HepG2 (cell line): ENCODE results near the gene CCNF. TPM values are rescaled to one million over a fixed set of nuclear protein-coding genes. Genes with fewer than 3 reads are reported as not detected.
A peak's percentile ranks its signal among the peaks of the same experiment; 100 is the strongest.

Experiments
- ATAC-seq: fragments of 200-7000 bp; cut with Tn5 transposase; 3 replicates; pipeline ENCODE4 v1.9.1; 2020; ENCODE audit warnings: mild to moderate bottlenecking, moderate library complexity
- BruUV-seq: library from RNA; stranded (reverse); fragments of 400-500 nt; replicated peaks from 2 replicates; lab custom pipeline; 2021; lab: Mats Ljungman, UMichigan
- CTCF ChIA-PET: fragments of 300-600 bp; formaldehyde crosslinking; extraction: SDS; loops from one replicate; lab custom pipeline; 2021; ENCODE audit warnings: low total read pairs, inconsistent platforms, low intra/inter-chr PET ratio; lab: Yijun Ruan, JAX
- POLR2A ChIA-PET: fragments of 350-600 bp; sonication (Branson Sonifier 250); formaldehyde crosslinking; loops from one replicate; lab custom pipeline; 2020; ENCODE audit warnings: antibody characterized with exemption, inconsistent platforms; lab: Yijun Ruan, JAX
- DNase-seq: peaks from one replicate; pipeline ENCODE4 v3.0.0-alpha.2; 2015; ENCODE audit warnings: low spot score
- FAIRE-seq: peaks from 3 replicates; lab custom pipeline; 2011; peaks lifted over from hg19 to GRCh38; lab: Jason Lieb, UNC
- H2AFZ ChIP-seq: one replicate; pipeline ENCODE4 v1.6.1; 2011; ENCODE audit warnings: low read length, inconsistent platforms
- H3K27ac ChIP-seq: fragments of 300-600 bp; 3 replicates; pipeline ENCODE4 v1.8.0; 2011; ENCODE audit warnings: mixed run types, mild to moderate bottlenecking, mixed read lengths, low read length, inconsistent platforms; ENCODE audit not compliant: insufficient read depth; ENCODE audit errors: extremely low read length
- H3K27me3 ChIP-seq, 2 experiments: fragments of 200-600 bp in 1 of 2; 2 replicates in 1 of 2; 3 replicates in 1 of 2; pipeline versions ENCODE4 v1.6.0 to v1.8.0; 2011; ENCODE audit warnings: low read length in 2 of 2, mild to moderate bottlenecking in 2 of 2, moderate library complexity in 2 of 2, inconsistent platforms in 1 of 2; ENCODE audit not compliant: insufficient read depth in 2 of 2, control insufficient read depth in 1 of 2
- H3K36me3 ChIP-seq, 2 experiments: fragments of 200-600 bp in 1 of 2; replicated peaks in 1 of 2; 2 replicates in 1 of 2; 3 replicates in 1 of 2; pipeline versions ENCODE4 v1.5.1 to v1.8.0; 2011; ENCODE audit warnings: low read length in 2 of 2, inconsistent platforms in 1 of 2; ENCODE audit not compliant: insufficient read depth in 2 of 2, control insufficient read depth in 1 of 2
- H3K4me1 ChIP-seq: 2 replicates; pipeline ENCODE4 v1.5.1; 2012; ENCODE audit warnings: low read length, inconsistent platforms; ENCODE audit not compliant: insufficient read depth
- H3K4me2 ChIP-seq: 2 replicates; pipeline ENCODE4 v1.6.0; 2011; ENCODE audit warnings: low read depth, low read length, inconsistent platforms
- H3K4me3 ChIP-seq, 3 experiments: fragments of 200-600 bp in 1 of 3; sonication (generic), shearing (Covaris generic) in 1 of 3; replicated peaks in 1 of 3; 2 replicates each; pipeline ENCODE4 v1.5.1; 2011 to 2016; ENCODE audit warnings: low read length in 3 of 3, inconsistent platforms in 2 of 3, low read depth in 2 of 3, mild to moderate bottlenecking in 2 of 3, control low read depth in 1 of 3, mixed read lengths in 1 of 3; ENCODE audit not compliant: insufficient read depth in 1 of 3
- H3K79me2 ChIP-seq: one replicate; pipeline ENCODE4 v1.6.1; 2011; ENCODE audit warnings: low read length, inconsistent platforms; ENCODE audit not compliant: insufficient read depth
- H3K9ac ChIP-seq: 2 replicates; pipeline ENCODE4 v1.6.0; 2011; ENCODE audit warnings: mild to moderate bottlenecking, low read depth, low read length, inconsistent platforms; ENCODE audit not compliant: insufficient read depth
- H3K9me3 ChIP-seq: 2 replicates; pipeline ENCODE4 v1.5.1; 2012; ENCODE audit warnings: mild to moderate bottlenecking, low read length
- H4K20me1 ChIP-seq: 2 replicates; pipeline ENCODE4 v1.6.0; 2011; ENCODE audit warnings: inconsistent platforms, mild to moderate bottlenecking, low read length, moderate library complexity; ENCODE audit not compliant: insufficient read depth
- HNRNPL ChIP-seq: fragments of 200-400 bp; formaldehyde crosslinking; IDR thresholded peaks from 2 replicates; pipeline ENCODE4 v1.6.1; 2017; ENCODE audit warnings: mild to moderate bottlenecking, low read depth, low read length
- MIXL1 ChIP-seq: IDR thresholded peaks from 2 replicates; pipeline ENCODE4 v1.6.1; 2016
- ZBTB40 ChIP-seq, 2 experiments: fragments of 450-650 bp in 1 of 2; sonication (generic) in 1 of 2; formaldehyde crosslinking in 1 of 2; IDR thresholded peaks; 2 replicates each; pipeline versions ENCODE4 v1.6.1 to v1.8.0; 2016 to 2022; ENCODE audit warnings: antibody characterized with exemption in 1 of 2, mild to moderate bottlenecking in 1 of 2, missing genetic modification reagents in 1 of 2
- ZNF891 ChIP-seq: sonication (generic); formaldehyde crosslinking; IDR thresholded peaks from 2 replicates; pipeline ENCODE4 v1.5.0; 2020; ENCODE audit warnings: mild to moderate bottlenecking, missing genetic modification reagents
- WGBS: methylation state at CpG from one replicate; pipeline ENCODE4 v1.1.6; 2017; ENCODE audit warnings: low lambda C conversion rate; 5-methylcytosine and 5-hydroxymethylcytosine counted together
- in situ Hi-C: cut with HindIII; loops from 2 replicates; pipeline ENCODE4 v1.10.0; 2017; ENCODE audit warnings: low pct_unique_long_range_greater_than_20kb; ENCODE audit not compliant: extremely low pct_ligation_motif_present
- intact Hi-C: fragments of 100-400 bp; cut with micrococcal nuclease; formaldehyde crosslinking; loops from one replicate; pipeline ENCODE4 v1.10.0; 2022; ENCODE audit not compliant: unreplicated experiment
- polyA plus RNA-seq, 8 experiments: library from polyadenylated mRNA; depleted of rRNA in 3 of 8; stranded (reverse) in 7 of 8; unstranded in 1 of 8; fragments of >200 nt; fragmentation: Illumina TruSeq in 4 of 8; extraction: Trizol in 4 of 8; gene quantifications; 2 replicates each; pipeline versions ENCODE4 v1.2.1 to v1.2.3, GENCODE V29; 2011 to 2016; ENCODE audit warnings: low read depth in 4 of 8, missing spikeins in 1 of 8, mixed read lengths in 1 of 8; ENCODE audit not compliant: insufficient read depth in 1 of 8
- total RNA-seq, 5 experiments: library from RNA; depleted of rRNA; stranded (reverse); fragments of >200 nt; fragmentation: Illumina TruSeq; extraction: Trizol; gene quantifications; 2 replicates each; pipeline ENCODE4 v1.2.3, GENCODE V29; 2016; ENCODE audit warnings: low read depth in 1 of 5
- TF ChIP-seq, protein P1 (sequence below): sonication (generic); formaldehyde crosslinking; IDR thresholded peaks from 2 replicates; pipeline ENCODE4 v1.5.0; 2020; ENCODE audit warnings: mild to moderate bottlenecking, missing genetic modification reagents
- TF ChIP-seq, protein P2 (sequence below): sonication (generic); formaldehyde crosslinking; IDR thresholded peaks from 2 replicates; pipeline ENCODE4; 2020; ENCODE audit warnings: missing genetic modification reagents, mild to moderate bottlenecking, borderline replicate concordance

Gene CCNF
- total and polyA plus RNA-seq, 2 of the 13 experiments (the other 11 are each of a cell fraction or from before 2014, with no cell fraction given), result 6.4 to 22.8 TPM

- CTCF ChIA-PET, result no interaction called here
- H3K27ac ChIP-seq, result peak overlapping the region; percentile 78
- H3K9ac ChIP-seq, result peak overlapping the region; percentile 63
- H3K4me2 ChIP-seq, result peak overlapping the region; percentile 98
- no peak for FAIRE-seq
- POLR2A ChIA-PET, result interaction anchor here (0.6 to 1.7 kb wide), 6 partner anchors 10 to 51 kb away, joined by 4 to 9 read pairs (median 6); partner anchors contain the start of genes NTN3 and TBC1D24
- no peak for DNase-seq
- no peaks in the 10 kb centered on the region for H3K79me2 ChIP-seq
- peak; percentile 13; the same call in 2 of the 3 replicates for ATAC-seq
- 23% methylated on average over 14 of the region's 18 CpGs for WGBS
- H3K4me3 ChIP-seq, result peak overlapping the region; percentile 59 to 75 (median 65)
- H2AFZ ChIP-seq, result no peak overlapping the region
- peaks cover 16 to 24% of the 10 kb centered on the region in 2 experiments; a peak in 4 of 5 replicates for H3K36me3 ChIP-seq
- no peaks in the 10 kb centered on the region for H3K9me3 ChIP-seq
- no peaks in the 10 kb centered on the region for H3K27me3 ChIP-seq
- BruUV-seq, result no TSS peak
- peaks cover 24% of the 10 kb centered on the region for H3K4me1 ChIP-seq
- intact Hi-C loops, result no loop called here
- no peaks in the 10 kb centered on the region for H4K20me1 ChIP-seq
- in situ Hi-C loops, result no loop called here
- TF ChIP-seq, protein P1, sequence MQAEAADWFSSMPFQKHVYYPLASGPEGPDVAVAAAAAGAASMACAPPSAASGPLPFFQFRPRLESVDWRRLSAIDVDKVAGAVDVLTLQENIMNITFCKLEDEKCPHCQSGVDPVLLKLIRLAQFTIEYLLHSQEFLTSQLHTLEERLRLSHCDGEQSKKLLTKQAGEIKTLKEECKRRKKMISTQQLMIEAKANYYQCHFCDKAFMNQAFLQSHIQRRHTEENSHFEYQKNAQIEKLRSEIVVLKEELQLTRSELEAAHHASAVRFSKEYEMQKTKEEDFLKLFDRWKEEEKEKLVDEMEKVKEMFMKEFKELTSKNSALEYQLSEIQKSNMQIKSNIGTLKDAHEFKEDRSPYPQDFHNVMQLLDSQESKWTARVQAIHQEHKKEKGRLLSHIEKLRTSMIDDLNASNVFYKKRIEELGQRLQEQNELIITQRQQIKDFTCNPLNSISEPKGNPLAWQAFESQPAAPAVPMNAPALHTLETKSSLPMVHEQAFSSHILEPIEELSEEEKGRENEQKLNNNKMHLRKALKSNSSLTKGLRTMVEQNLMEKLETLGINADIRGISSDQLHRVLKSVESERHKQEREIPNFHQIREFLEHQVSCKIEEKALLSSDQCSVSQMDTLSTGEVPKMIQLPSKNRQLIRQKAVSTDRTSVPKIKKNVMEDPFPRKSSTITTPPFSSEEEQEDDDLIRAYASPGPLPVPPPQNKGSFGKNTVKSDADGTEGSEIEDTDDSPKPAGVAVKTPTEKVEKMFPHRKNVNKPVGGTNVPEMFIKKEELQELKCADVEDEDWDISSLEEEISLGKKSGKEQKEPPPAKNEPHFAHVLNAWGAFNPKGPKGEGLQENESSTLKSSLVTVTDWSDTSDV (CRISPR knock-in tag), result 0 out of 2 replicates have a peak, but pooled peaks have one; percentile 11
- TF ChIP-seq MIXL1 (CRISPR knock-in tag) (no peak), ZBTB40 (IDR thresholded peaks at IDR 0.05) (no peak), ZBTB40 (CRISPR knock-in tag; IDR thresholded peaks at IDR 0.05) (0 out of 2 replicates have a peak, but pooled peaks have one; percentile 1), ZNF891 (CRISPR knock-in tag) (no peak), HNRNPL (no peak)
- TF ChIP-seq, protein P2, sequence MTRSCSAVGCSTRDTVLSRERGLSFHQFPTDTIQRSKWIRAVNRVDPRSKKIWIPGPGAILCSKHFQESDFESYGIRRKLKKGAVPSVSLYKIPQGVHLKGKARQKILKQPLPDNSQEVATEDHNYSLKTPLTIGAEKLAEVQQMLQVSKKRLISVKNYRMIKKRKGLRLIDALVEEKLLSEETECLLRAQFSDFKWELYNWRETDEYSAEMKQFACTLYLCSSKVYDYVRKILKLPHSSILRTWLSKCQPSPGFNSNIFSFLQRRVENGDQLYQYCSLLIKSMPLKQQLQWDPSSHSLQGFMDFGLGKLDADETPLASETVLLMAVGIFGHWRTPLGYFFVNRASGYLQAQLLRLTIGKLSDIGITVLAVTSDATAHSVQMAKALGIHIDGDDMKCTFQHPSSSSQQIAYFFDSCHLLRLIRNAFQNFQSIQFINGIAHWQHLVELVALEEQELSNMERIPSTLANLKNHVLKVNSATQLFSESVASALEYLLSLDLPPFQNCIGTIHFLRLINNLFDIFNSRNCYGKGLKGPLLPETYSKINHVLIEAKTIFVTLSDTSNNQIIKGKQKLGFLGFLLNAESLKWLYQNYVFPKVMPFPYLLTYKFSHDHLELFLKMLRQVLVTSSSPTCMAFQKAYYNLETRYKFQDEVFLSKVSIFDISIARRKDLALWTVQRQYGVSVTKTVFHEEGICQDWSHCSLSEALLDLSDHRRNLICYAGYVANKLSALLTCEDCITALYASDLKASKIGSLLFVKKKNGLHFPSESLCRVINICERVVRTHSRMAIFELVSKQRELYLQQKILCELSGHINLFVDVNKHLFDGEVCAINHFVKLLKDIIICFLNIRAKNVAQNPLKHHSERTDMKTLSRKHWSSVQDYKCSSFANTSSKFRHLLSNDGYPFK (CRISPR knock-in tag), result 0 out of 2 replicates have a peak, but pooled peaks have one; percentile 26
These were observed 29.8 kb downstream of the CCNF start for GRCh38 chr16:2458887-2459646.
